Panc1 (cell line): ENCODE measurements around the gene COL16A1. TPM values are rescaled to one million over a fixed set of nuclear protein-coding genes. Genes with fewer than 3 reads are reported as not detected.

Experiments
- ATAC-seq: fragments of 200-7000 bp; cut with Tn5 transposase; 2 replicates; pipeline ENCODE4 v1.9.1; 2020; ENCODE audit warnings: mild to moderate bottlenecking, moderate library complexity
- BruUV-seq: library from RNA; stranded (reverse); fragments of 400-500 nt; replicated peaks from 2 replicates; lab custom pipeline; 2021; lab: Mats Ljungman, UMichigan
- CTCF ChIA-PET: fragments of 300-600 bp; sonication (Branson Sonifier 250); formaldehyde crosslinking; loops from one replicate; lab custom pipeline; 2022; ENCODE audit warnings: antibody characterized with exemption; lab: Charles Lee
- POLR2A ChIA-PET: fragments of 300-600 bp; sonication (Branson Sonifier 250); formaldehyde crosslinking; loops from one replicate; lab custom pipeline; 2022; ENCODE audit warnings: antibody characterized with exemption; lab: Charles Lee
- DNase-seq: peaks from one replicate; pipeline ENCODE4 v3.0.0-alpha.2; 2010; ENCODE audit warnings: low read depth, low spot score
- H3K27ac ChIP-seq: 2 replicates; pipeline ENCODE4 v1.5.1; 2011; ENCODE audit warnings: mild to moderate bottlenecking, low read length, inconsistent platforms
- H3K27me3 ChIP-seq: fragments of 200-500 bp; sonication (Bioruptor generic); 2 replicates; pipeline ENCODE4 v1.6.0; 2014; ENCODE audit warnings: low read length, inconsistent platforms; ENCODE audit not compliant: control insufficient read depth, insufficient read depth
- H3K36me3 ChIP-seq: fragments of 200-500 bp; sonication (Bioruptor generic); 2 replicates; pipeline ENCODE4 v1.5.1; 2014; ENCODE audit warnings: inconsistent platforms, mild to moderate bottlenecking, low read length, moderate library complexity; ENCODE audit not compliant: control insufficient read depth, insufficient read depth
- H3K4me1 ChIP-seq: 2 replicates; pipeline ENCODE4 v1.5.1; 2011; ENCODE audit warnings: inconsistent platforms, mild to moderate bottlenecking, low read length, moderate library complexity; ENCODE audit not compliant: control insufficient read depth, insufficient read depth
- H3K4me3 ChIP-seq, 2 experiments: 2 replicates each; pipeline ENCODE4 v1.5.1; 2011 to 2012; ENCODE audit warnings: low read depth in 2 of 2, low read length in 2 of 2, mild to moderate bottlenecking in 2 of 2, inconsistent platforms in 1 of 2, moderate library complexity in 1 of 2
- H3K9me3 ChIP-seq: fragments of 200-500 bp; sonication (Bioruptor generic); 2 replicates; pipeline ENCODE4 v1.5.1; 2014; ENCODE audit warnings: low read depth, mild to moderate bottlenecking, inconsistent platforms, low read length, moderate library complexity; ENCODE audit not compliant: control insufficient read depth, insufficient read depth
- CTCF ChIP-seq: fragments of 450-650 bp; IDR thresholded peaks from 2 replicates; pipeline ENCODE4 v1.5.1; 2017; ENCODE audit warnings: mild to moderate bottlenecking
- POLR2AphosphoS5 ChIP-seq: IDR thresholded peaks from 2 replicates; pipeline ENCODE4 v1.6.1; 2012; ENCODE audit warnings: mild to moderate bottlenecking, low read depth, low read length, moderate library complexity
- REST ChIP-seq, 2 experiments: IDR thresholded peaks; 2 replicates each; pipeline ENCODE4 v1.6.1; 2011 to 2012; ENCODE audit warnings: low read depth in 2 of 2, control low read depth in 1 of 2, low read length in 1 of 2, mild to moderate bottlenecking in 1 of 2, moderate library complexity in 1 of 2; ENCODE audit not compliant: insufficient read depth in 1 of 2
- SIN3A ChIP-seq: IDR thresholded peaks from 2 replicates; pipeline ENCODE4 v1.6.1; 2012; ENCODE audit warnings: low read depth, mild to moderate bottlenecking, low read length, moderate library complexity, borderline replicate concordance; ENCODE audit not compliant: insufficient read depth
- TCF7L2 ChIP-seq: IDR thresholded peaks from 2 replicates; pipeline ENCODE4 v1.6.1; 2011; ENCODE audit warnings: mild to moderate bottlenecking, low read depth, low read length, inconsistent platforms
- in situ Hi-C: cut with HindIII; loops from 2 replicates; pipeline ENCODE4 v1.10.0; 2016; ENCODE audit warnings: low sequenced_read_pairs, low pct_unique_long_range_greater_than_20kb
- intact Hi-C: fragments of 100-400 bp; cut with micrococcal nuclease; formaldehyde crosslinking; loops from one replicate; pipeline ENCODE4 v1.10.0; 2022; ENCODE audit not compliant: unreplicated experiment
- total RNA-seq: library from RNA; stranded (reverse); gene quantifications from one replicate; pipeline ENCODE4 v1.2.1, GENCODE V29; 2021; ENCODE audit not compliant: unreplicated experiment

The COL16A1 gene
- total RNA-seq, 1 experiment from 2014 or later = 7.6 TPM

DNA sequence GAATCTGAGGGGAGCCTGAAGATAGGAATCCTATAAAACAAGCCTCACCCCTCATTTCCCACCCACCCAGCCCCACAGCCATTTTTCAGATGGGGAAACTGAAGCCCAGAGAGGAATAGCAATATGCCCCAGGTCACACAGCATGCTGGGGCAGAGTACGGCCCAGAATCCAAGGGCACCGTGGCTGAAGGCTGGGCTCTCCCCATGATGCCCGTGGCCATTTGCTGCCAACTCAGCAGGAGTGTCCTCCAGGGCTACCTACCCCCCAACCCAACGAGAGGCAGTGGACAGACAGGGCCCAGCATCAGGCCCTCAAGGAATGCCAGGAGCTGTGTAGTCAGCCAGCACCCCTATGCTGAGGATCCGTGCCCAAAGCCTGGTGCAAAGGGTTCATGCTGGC lies 8.5 kb downstream of the COL16A1 start:
- no peaks in the 10 kb centered on the region for H3K27me3 ChIP-seq
- H3K4me1 ChIP-seq = peaks cover 30% of the 10 kb centered on the region
- ChIA-PET CTCF (no interaction called here), POLR2A (no interaction called here)
- no peak overlapping the region for H3K4me3 ChIP-seq
- no TSS peak for BruUV-seq
- H3K36me3 ChIP-seq = no peaks in the 10 kb centered on the region
- in situ Hi-C loops (no loop called here), intact Hi-C loops (no loop called here)
- no peak for DNase-seq
- no peak for ATAC-seq
- TF ChIP-seq POLR2AphosphoS5 (no peak), REST (IDR thresholded peaks at IDR 0.05; ENCODE audit: insufficient read depth in 1 of 2, low read depth in 2 of 2, low read length in 1 of 2) (no peak)
- no peaks in the 10 kb centered on the region for H3K9me3 ChIP-seq
- no peak overlapping the region for H3K27ac ChIP-seq

GRCh38 chr1:31694964-31695313 lies 8.9 kb downstream of the COL16A1 start:
- intact Hi-C loops = no loop called here
- DNase-seq (no peak), ATAC-seq (no peak)
- H3K36me3 ChIP-seq = no peaks in the 10 kb centered on the region
- H3K27me3 ChIP-seq = no peaks in the 10 kb centered on the region
- ChIA-PET POLR2A (no interaction called here), CTCF (no interaction called here)
- BruUV-seq = no TSS peak
- no peak overlapping the region for H3K4me3 ChIP-seq
- no peaks in the 10 kb centered on the region for H3K9me3 ChIP-seq
- H3K4me1 ChIP-seq = peaks cover 30% of the 10 kb centered on the region
- TF ChIP-seq REST (IDR thresholded peaks at IDR 0.05; ENCODE audit: insufficient read depth in 1 of 2, low read depth in 2 of 2, low read length in 1 of 2) = no peak
- no peak for TF ChIP-seq POLR2AphosphoS5
- no peak for TF ChIP-seq CTCF
- no peak for TF ChIP-seq TCF7L2
- no peak for TF ChIP-seq SIN3A
- in situ Hi-C loops = no loop called here
- H3K27ac ChIP-seq = no peak overlapping the region
